ENCODE measurements around the gene NTNG2. TPM values are rescaled to one million over a fixed set of nuclear protein-coding genes. Genes with fewer than 3 reads are reported as not detected.

The NTNG2 gene
- total RNA-seq, 1 donor from 2014 or later = 5.0 TPM

- Histone ChIP-seq H3K27me3 (ENCODE audit: low read depth) (peaks cover 59% of the 10 kb centered on the region), H3K9me3 (no peaks in the 10 kb centered on the region), H3K4me1 (peaks cover 11% of the 10 kb centered on the region), H3K27ac (no peak overlapping the region), H3K4me3 (no peak overlapping the region), H3K36me3 (no peaks in the 10 kb centered on the region)
- ATAC-seq (no peak), DNase-seq (no peak)
- no peak for TF ChIP-seq CTCF (IDR thresholded peaks at IDR 0.05)
- intact Hi-C loops (cut with DNase I) = no loop called here
Measured at GRCh38 chr9:132142924-132143323, 18.9 kb upstream of the NTNG2 start.

- intact Hi-C loops (cut with DNase I) = no loop called here
- Histone ChIP-seq H3K27me3 (ENCODE audit: low read depth) (peaks cover 58% of the 10 kb centered on the region), H3K4me1 (peaks cover 11% of the 10 kb centered on the region), H3K36me3 (no peaks in the 10 kb centered on the region), H3K4me3 (no peak overlapping the region), H3K9me3 (no peaks in the 10 kb centered on the region), H3K27ac (no peak overlapping the region)
- no peak for TF ChIP-seq CTCF (IDR thresholded peaks at IDR 0.05)
- DNase-seq = no peak
- no peak for ATAC-seq
Measured at GRCh38 chr9:132143359-132143758, 18.5 kb upstream of the NTNG2 start.

- Histone ChIP-seq H3K4me3 (no peak overlapping the region), H3K27me3 (ENCODE audit: low read depth) (peaks cover 55% of the 10 kb centered on the region), H3K9me3 (no peaks in the 10 kb centered on the region), H3K4me1 (peaks cover 11% of the 10 kb centered on the region), H3K36me3 (no peaks in the 10 kb centered on the region), H3K27ac (no peak overlapping the region)
- DNase-seq = no peak
- intact Hi-C loops (cut with DNase I) = no loop called here
- no peak for TF ChIP-seq CTCF (IDR thresholded peaks at IDR 0.05)
- no peak for ATAC-seq
Measured at GRCh38 chr9:132144708-132145365, 17.0 kb upstream of the NTNG2 start.

DNA sequence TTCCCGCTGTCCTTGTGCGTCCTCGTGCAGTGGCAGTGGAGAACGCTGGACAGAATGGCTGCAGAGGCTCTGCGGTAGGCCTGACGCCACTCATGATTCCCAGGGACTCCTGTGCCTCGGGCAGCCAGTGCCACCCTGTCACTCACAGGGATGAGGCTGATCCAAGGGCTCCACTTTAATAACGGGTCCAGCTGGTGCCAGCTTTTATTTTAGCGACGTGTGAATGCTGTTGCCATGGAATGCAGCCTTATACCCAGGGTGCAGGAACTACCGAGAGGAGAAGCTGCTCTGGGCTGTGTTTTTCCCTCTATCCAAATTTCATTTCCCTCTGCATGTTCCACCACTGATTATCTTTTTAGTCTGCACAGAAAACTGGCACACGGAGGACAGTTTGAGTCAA is 15.8 kb upstream of the NTNG2 start:
- DNase-seq = no peak
- no peak overlapping the region for H3K4me3 ChIP-seq
- H3K27me3 ChIP-seq (ENCODE audit: low read depth) = peaks cover 59% of the 10 kb centered on the region
- no peaks in the 10 kb centered on the region for H3K9me3 ChIP-seq
- ATAC-seq = no peak
- peaks cover 11% of the 10 kb centered on the region for H3K4me1 ChIP-seq
- intact Hi-C loops (cut with DNase I) = no loop called here
- H3K36me3 ChIP-seq = no peaks in the 10 kb centered on the region
- no peak overlapping the region for H3K27ac ChIP-seq
- TF ChIP-seq CTCF (IDR thresholded peaks at IDR 0.05) = no peak

GRCh38 chr9:132146575-132146974 is 15.3 kb upstream of the NTNG2 start:
- TF ChIP-seq CTCF (IDR thresholded peaks at IDR 0.05) = no peak

More at GRCh38 chr9:132146575-132146974, 15.3 kb upstream of the NTNG2 start:
- ATAC-seq (no peak), DNase-seq (no peak)
- Histone ChIP-seq H3K4me1 (peaks cover 5% of the 10 kb centered on the region), H3K9me3 (no peaks in the 10 kb centered on the region), H3K27me3 (ENCODE audit: low read depth) (peaks cover 58% of the 10 kb centered on the region), H3K4me3 (no peak overlapping the region), H3K27ac (no peak overlapping the region), H3K36me3 (no peaks in the 10 kb centered on the region)
- intact Hi-C loops (cut with DNase I) = no loop called here

Measured in lower lobe of right lung (tissue), 2 donors.